Bone marrow (tissue), 2 donors: ENCODE data around the gene HAUS3.

Source experiments
- DNase-seq, 2 donors: peaks; one replicate each; lab custom pipeline; 2025; lab: John Stamatoyannopoulos, UW

Gene HAUS3

GRCh38 chr4:2263926-2264321 is 22.0 kb upstream of the HAUS3 start:
- no peak for DNase-seq

- DNase-seq, result no peak
These were observed 21.0 kb upstream of the HAUS3 start for GRCh38 chr4:2262944-2263250.

DNA sequence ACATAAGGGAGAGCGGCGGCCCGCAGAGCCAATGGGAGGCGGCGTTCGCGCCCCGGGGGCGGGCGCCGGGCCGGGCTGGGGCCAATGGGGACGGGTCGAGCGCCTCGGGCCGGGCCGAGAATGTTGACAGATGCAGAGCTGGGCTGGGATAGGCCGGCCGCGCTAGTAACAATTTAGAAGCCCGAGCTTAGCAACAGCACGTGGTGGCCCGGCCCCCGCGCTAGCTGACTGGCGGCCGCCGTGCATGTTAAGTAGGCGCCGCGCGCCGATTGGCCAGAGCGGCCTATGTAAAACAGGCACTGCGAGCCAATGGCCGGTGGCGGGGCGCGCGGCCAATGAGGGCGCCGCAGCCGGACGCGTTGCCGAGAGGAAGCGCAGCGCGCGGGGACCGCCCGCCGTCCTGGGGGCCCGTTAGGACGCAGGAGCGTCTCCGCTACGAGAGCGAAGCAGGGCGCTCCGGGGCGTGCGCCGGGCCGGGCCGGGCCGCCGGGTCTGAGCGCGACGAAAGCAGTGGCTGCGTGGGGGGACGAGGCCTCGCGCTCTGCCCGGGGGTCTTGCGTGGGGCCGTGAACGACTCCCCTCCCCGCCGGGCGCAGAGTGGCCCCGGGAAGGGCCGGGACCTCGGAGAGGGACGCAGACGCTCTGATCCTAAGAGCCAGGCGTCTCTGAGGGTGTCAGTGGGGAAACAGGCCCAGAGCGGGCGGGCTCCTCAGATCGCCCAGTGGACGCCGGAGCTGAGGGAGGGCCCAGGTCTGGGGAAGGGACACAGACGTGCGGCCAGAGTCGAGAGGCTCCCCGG is 20.4 kb upstream of the HAUS3 start:
- DNase-seq, result peak; percentile 86 to 97

- DNase-seq, result no peak
These were observed 19.9 kb upstream of the HAUS3 start, which contains the start of gene MXD4 for GRCh38 chr4:2261853-2262144. MXD4 (minus strand) TSS chr4:2262109; CDS start chr4:2261980, 129 bp downstream.

GRCh38 chr4:2261110-2261852 is 19.4 kb upstream of the HAUS3 start:
- no peak for DNase-seq

DNA sequence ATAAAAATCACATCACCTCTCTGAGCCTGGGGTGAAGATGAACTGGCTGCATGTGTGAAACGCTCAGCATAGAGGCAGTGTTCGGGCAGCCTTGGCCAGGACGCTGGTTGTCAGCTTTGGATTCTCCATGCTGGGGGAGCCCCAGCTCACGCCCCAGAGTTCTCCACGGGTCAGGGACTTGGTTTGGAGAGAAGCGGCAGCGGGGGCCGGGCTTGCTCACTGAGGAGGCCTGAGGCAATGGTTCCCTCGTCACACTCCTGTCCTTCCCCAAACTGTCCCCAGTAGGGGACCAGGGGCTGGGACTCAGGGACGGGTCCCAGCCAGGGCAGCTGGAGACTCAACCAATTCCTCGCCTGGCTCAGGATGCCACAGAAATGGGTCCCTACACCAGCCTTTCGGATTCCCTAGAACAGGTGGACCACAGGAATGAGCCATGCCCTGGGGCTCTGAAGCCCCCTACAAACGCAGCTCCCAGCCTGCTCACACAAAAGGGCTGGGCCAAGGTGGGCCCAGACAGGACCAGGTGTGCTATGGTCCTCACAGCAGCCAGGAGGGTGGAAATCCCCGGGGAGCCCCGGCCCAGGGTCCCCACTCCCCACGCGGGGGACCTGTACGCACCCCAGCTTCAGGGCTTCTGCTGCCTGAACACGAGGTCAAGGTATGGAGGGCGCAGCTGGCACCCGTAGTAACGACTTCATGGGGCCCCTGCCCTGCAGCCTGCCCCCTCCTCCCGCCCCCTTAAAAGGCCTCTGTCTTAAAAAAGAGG is 18.6 kb upstream of the HAUS3 start:
- no peak for DNase-seq

- no peak for DNase-seq
These were observed 17.8 kb upstream of the HAUS3 start for GRCh38 chr4:2259541-2260343.

DNA sequence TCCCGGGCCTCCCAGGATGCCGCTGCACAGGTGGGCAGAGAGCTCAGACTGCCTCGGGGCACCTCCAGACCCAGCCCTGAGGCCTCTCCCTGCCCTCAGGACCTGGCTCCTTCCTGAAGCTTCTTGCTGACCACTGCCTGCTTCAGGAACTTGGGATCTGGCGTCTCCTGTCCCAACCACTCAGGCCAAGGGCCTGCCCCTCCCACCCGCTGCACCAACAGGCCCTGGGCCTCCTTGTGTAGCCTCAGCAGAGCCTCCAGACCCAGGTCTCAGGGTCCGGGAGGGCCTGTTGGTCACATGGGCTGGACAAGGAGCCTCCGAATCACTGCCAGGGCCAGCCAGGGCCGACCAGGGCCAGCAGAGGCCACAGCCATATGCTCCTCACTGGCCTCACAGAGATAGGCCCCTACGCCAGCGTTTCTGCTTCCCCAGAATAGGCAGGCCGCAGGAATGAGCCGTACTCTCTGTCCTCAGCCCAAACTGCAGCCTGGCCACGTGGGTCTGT is 17.2 kb upstream of the HAUS3 start:
- no peak for DNase-seq

- DNase-seq, result no peak
These were observed 16.4 kb upstream of the HAUS3 start for GRCh38 chr4:2258091-2259035.

DNA sequence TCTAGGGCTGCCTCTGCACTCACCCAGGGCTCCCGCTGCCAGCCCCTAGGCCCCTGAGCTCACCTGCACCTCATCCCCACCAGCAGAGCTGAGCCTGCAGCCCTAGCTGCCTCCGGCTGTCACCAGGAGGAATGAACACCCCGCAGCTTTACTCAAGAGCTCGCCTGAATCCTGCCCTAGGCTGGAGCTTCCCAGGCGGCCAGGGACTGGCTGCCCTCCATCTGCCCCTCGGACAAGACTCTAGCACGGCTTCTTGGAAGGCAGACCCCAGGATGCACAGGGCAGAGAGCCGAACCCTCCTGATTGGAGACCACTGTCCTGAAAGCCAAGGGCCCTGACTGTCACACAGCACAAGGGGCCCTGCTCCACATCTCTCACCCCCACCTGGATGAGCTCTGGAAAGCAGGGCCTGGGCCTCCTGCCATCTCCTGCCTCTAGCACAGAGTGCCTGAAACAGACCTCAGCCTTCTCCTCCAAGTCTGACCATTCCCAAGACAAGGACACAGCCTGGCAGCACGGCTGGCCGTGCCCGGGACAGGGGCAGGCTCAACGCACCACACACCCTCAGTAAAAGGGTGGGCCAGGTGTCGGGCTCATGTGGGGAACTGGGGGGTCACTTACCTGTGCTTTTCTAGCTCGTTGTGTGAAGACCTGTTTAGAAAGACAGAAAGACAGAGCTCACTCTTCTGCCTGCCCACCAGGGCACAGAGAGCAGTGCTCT is 15.6 kb upstream of the HAUS3 start:
- DNase-seq, result no peak

DNA sequence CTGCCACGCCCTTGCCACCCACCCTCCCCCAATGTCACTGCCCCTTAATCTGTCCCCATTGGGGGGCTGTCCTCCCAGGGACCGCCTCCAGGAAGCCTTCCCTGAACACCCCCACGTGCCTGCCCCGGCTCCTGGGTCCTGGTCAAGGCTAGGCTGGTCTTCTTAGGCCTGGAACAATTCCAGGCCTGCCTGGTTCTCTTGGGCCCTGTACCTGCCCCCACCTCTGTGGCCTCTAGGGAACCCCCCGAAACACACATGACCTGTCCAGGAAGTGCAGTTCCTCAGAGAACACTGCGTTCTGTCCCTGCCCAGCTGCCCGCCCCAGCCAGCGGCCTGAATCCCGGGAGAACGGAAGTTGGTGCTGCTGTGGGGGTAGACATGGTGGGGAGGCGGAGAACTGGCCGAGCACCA is 14.9 kb upstream of the HAUS3 start:
- DNase-seq, result no peak

GRCh38 chr4:2256156-2256731 is 14.3 kb upstream of the HAUS3 start:
- no peak for DNase-seq

GRCh38 chr4:2255501-2256155 is 13.7 kb upstream of the HAUS3 start:
- no peak for DNase-seq

DNA sequence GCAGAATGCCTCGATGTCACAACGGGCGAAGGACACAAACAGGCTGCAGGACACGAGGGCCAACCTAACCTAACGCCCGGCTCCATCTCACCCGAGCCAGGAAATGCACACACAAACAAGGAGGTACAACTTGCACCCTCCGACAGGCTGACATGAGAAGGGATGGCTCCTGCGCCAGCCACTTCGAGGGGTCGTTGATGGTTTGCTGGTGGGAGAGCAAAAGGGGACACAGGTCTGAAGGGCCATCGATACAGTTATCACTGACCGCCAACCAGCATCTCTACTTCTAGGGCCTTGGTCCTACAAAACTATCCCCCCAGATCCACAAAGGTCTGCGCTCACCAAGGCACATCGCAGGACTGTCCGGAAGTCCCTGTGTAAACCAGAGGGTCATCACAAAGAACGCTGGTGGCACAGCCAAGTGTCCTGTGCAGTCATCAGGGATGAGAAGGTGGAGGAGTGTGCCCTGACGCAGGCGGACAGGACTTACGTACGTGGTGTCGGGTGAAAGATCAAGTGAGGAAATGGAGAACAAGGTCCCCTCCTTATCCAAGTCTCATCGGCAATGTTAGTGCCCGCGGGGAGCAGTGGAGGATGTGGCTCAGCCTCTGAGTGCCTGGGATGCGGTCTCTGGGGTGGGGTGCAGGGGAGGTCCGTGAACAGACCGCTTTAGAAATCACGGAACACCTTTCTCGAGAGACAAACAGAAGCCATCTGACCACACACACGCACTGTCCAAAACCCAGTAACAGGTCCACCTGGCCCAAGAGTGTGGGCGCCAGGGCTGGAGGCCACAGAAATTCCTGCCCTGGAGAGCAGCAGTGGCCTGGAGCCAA is 13.0 kb upstream of the HAUS3 start:
- no peak for DNase-seq

GRCh38 chr4:2253160-2254084 is 11.5 kb upstream of the HAUS3 start:
- no peak for DNase-seq

- no peak for DNase-seq
These were observed 10.7 kb upstream of the HAUS3 start for GRCh38 chr4:2252530-2253091.
